ENCODE measurements around the gene PLCB4.

PLCB4 gene

DNA sequence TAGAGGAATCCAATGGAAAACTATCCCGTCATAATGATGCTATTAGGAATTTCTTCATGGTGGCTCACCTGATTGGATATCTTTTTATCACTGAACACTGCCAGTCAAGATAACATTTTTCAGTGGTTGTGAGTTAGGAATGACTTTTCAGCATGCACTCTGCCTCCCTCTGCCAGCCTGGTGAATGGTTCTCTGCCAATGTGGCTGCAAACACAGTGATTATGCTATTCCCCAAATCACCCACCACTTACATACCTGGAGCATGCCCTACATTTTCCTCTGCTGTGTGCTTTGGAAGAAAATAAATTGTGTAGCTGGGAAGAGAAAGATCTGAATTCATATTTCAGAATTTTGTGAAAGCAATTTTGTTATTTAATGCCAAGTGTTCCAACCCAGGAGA, 342.9 kb downstream of the PLCB4 start:
- no peak for DNase-seq

- DNase-seq, result no peak
Measured at GRCh38 chr20:9412309-9412708, 343.4 kb downstream of the PLCB4 start.

- DNase-seq, result no peak
Measured at GRCh38 chr20:9413001-9413400, 344.1 kb downstream of the PLCB4 start.

DNA sequence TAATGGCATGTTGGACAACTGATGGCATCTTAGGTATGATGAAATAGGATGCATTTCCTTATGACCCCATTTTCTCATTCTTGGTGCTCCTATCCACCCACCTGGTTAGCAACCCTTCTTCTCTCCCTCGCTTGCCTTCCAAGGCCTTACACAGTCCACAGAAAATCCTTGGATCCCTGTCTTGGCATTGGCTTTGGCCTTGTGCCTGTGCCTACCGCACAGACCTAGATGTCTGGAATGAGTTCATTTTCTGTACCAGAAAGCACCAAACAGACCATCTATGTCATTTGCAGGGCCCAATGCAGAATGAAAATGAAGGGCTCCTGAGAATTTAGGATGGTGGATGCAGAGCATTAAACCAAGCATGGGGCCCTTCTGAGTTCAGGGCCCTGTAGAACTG, 346.5 kb downstream of the PLCB4 start:
- DNase-seq, result no peak

GRCh38 chr20:9416421-9416820, 347.5 kb downstream of the PLCB4 start:
- DNase-seq, result no peak

DNA sequence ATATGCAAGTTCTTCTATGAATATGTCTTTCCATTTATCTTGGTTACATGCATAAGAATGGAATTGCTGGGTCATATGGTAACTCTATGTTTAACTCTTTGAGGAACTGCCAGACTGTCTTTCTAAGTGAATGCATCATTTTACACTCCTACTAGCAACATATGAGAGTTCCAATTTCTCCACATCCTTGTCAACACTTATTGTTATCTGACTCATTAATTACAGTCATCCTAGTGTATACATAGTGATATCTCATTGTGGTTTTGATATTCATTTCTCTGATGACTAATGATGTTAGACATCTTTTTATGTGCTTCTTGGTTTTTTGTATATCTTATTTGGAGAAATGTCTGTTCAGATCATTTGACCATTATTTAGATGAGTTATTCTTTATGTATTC, 348.8 kb downstream of the PLCB4 start:
- DNase-seq, result no peak

DNA sequence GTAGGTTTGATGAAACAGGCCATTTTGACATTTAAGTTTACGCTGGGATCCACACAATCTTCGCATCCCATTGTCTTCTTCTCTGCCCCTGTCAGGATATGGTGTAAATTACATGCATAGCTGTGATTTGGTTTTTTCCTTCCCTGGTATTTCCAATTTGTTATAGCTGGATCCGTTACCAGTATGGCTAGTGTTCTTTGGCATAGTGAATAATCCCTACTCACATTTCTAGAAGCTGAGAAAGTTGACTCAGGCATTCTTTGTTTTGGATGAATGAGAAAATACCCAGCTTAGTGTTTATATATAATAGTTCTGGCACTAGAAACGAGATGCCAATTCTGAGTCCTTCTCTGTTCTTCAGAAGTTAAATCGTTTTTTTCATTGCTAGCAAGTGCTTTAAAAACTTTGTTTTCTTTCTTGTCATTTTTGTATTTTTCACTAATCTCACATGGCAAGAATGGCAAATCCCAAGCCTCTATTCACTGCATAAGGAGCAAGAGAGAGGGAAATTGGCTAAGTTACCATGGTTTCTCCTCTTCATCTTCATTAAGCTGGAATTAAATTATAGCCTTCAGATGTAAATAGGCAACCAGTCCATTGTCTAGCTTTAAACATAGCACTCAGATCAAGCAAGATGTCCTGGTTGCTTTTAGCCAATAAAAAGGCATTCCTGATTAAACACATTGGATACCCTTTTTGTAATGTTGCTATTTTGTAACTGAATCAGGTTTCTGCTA, 353.6 kb downstream of the PLCB4 start:
- DNase-seq, result no peak

- DNase-seq, result no peak
Measured at GRCh38 chr20:9424551-9424950, 355.7 kb downstream of the PLCB4 start.

- DNase-seq, result no peak
Measured at GRCh38 chr20:9427430-9428291, 358.8 kb downstream of the PLCB4 start.

GRCh38 chr20:9428292-9428607, 359.4 kb downstream of the PLCB4 start:
- DNase-seq, result no peak

GRCh38 chr20:9439806-9440205, 370.9 kb downstream of the PLCB4 start:
- DNase-seq, result no peak

- no peak for DNase-seq
Measured at GRCh38 chr20:9440892-9441291, 372.0 kb downstream of the PLCB4 start.

- no peak for DNase-seq
Measured at GRCh38 chr20:9441948-9442347, 373.1 kb downstream of the PLCB4 start.

DNA sequence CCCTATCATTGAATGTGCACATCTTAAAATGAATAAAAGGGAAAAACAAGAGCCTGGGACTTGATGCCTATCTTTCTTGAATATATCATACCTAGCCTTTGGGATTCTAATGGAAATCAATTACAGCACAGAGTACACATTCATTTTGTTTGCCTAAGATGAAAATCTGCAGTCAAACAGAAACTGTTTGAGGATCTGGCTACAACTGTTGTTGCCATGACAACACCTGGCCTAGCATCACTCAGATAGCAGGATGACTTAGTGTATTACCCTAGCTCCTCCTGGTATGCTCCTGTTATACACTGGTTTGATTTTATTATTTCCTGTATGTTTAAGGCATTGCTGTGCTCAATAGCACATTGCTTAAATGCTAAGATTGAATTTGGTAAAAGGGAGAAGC, 374.0 kb downstream of the PLCB4 start:
- DNase-seq, result no peak

- no peak for DNase-seq
Measured at GRCh38 chr20:9444921-9445320, 376.0 kb downstream of the PLCB4 start.

DNA sequence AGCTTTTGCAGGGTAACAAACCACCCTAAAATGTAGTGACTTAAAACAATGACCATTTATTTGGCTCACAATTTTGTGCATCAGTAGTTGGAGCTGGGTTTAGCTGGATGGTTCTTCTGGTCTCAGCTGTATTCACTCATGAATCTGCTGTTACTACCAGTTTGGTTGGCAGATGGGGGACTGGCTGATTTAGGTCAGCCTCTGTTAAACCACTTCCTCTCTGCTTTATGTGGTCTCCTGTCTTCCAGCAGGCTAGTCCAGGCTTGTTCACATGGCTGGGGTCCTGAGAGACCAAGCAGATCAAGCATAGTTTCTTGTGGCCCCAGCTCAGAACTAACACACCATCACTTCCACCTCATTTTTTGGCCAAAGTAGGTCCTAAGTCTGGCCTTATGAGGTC, 378.3 kb downstream of the PLCB4 start:
- no peak for DNase-seq

DNA sequence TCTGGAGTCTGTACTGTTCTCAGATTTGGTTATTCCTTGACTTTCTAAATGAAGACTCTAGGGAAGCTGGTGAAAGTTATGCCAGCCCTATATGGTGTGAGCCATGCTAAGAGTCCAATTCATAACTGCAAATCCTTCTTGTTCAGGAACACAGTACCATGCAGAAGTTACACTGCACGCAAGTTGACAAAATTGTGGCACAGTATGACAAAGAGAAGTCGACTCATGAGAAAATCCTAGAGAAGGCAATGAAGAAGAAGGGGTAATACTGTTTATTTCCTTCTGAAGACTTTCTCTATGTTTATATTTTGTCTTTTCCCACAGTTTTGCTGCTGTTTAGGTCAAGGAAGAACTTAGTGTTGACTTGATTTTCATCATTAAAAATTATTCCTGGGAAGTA, 384.3 kb downstream of the PLCB4 start:
- no peak for DNase-seq

- DNase-seq, result no peak
Measured at GRCh38 chr20:9454791-9455190, 385.9 kb downstream of the PLCB4 start.

DNA sequence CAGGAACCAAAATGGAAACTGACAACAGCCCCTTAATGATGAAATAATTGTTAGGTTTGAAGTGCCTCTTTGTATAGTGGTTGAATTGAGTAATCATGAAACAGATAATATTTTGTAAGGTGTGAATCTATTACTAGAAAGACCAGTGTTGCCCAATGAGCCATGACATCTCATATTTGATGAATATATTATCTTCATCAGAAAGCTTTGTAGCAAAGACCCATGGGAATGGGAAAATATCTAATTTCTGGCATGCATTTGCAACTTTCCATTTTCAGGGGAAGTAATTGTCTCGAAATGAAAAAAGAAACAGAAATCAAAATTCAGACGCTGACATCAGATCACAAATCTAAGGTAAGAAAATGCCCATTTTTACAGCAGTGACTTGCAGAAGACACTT, 388.2 kb downstream of the PLCB4 start:
- DNase-seq, result no peak

DNA sequence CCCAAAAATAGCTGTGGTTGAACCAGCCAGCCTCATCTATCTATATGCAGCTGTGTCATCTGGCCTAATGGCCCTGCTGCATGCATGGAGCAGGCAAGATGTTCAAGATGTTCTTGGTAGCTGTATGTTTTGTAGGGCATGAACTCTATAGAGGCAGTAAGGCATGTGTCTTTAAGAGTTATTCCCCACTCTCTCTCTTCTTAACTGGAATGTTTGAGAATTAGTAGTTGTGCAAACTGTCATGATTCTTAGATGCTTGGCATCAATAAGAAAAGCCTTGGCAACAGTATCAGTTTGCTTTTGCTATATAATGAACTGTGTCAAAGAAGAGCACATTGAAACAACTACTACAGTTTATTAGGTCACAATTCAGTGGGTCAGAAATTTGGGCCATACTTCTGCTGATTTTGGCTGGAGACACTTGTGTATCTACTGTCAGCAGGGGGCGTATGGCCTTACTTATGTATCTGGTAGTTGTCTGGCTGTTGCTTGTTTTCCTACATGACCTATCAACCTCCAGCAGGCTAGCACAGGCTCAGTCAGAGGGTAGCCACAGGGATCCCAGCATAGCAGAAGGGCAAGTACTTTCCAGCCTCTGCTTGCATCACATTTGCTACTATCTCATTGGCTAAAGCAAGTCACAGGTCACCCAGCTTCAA, 389.4 kb downstream of the PLCB4 start:
- no peak for DNase-seq

DNA sequence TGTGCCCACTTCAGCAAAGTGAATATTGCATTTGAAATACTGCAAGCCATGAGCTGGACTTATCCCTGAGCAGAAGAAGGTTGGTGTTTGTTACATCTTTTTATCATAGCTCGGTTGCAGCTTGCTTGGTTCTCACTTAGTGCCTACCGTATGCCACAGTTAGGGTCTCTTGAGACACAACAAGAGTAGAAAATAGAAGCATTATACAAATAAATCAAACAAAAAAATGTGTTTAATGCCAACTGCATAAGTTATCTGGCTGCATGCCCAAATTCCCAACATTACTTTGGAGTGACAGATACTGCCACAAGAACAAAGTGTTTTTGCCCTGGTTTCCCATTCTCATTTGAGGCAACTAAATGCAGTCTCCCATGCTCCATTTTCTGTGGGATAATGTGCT, 391.6 kb downstream of the PLCB4 start:
- DNase-seq, result no peak

- DNase-seq, result no peak
Measured at GRCh38 chr20:9467995-9468394, 399.1 kb downstream of the PLCB4 start.

DNA sequence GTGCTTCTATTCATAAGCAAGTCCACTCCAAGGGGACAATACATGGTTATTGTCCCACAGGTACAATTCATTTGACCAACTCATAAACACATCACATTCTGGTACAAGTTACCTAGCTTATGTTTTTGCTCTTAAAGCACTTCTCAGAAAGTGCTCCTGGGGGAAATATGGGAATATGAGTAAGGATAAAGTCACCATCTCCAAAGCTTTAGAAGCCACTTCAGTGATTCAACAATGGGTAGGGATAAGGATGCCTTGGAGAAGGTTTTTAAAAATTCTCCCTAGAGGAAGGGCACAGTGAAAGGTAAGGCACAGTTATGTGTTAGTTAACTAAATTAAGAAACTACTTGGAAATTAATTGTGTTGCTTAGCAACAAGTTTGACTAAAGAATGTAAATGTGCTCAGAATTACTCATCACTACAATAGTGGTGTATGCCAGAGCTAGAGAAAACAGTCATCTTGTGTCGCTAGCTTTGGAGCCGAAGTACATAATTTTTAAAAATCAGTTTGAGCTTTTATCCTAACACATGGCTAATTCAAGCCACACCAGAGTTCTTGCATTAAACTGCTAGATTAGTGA, 406.0 kb downstream of the PLCB4 start:
- DNase-seq, result no peak

DNA sequence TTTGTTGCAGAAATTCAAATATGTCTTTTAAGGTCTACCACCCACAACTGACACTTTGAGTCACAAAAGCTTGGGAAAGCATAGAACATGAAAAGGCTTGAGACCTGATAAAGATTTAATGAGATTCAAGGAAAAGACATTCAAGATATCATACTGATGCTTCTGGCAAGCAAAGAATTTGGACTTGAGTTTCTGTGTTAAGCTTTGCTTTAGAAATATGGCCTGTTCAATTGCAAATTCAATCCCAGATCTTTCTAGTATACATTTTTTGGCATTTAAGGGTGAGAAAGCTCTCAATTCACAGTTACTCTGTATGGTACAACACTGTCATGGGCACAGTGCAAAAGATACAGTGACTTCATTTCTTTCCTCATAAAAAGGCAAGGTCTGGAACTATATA, 406.6 kb downstream of the PLCB4 start:
- no peak for DNase-seq
